DND-41 (cell line): ENCODE results near the gene CFAP299.

Experiments
- ATAC-seq: fragments of 200-7000 bp; cut with Tn5 transposase; 3 replicates; pipeline ENCODE4 v1.9.1; 2021; ENCODE audit warnings: low read depth; ENCODE audit not compliant: insufficient read depth
- DNase-seq: peaks from one replicate; pipeline ENCODE4 v3.0.0-alpha.2; 2020
- H2AFZ ChIP-seq: 2 replicates; pipeline ENCODE4 v1.6.0; 2012; ENCODE audit warnings: low read depth, low read length
- H3K27ac ChIP-seq: 2 replicates; pipeline ENCODE4 v1.5.1; 2012; ENCODE audit warnings: low read length, inconsistent platforms
- H3K27me3 ChIP-seq: fragments of 200-600 bp; sonication (generic); 2 replicates; pipeline ENCODE4 v1.6.0; 2012; ENCODE audit warnings: low read length, mild to moderate bottlenecking, inconsistent platforms; ENCODE audit not compliant: insufficient read depth, poor library complexity
- H3K36me3 ChIP-seq: 2 replicates; pipeline ENCODE4 v1.5.1; 2012; ENCODE audit warnings: low read length, inconsistent platforms; ENCODE audit not compliant: insufficient read depth
- H3K4me1 ChIP-seq: 2 replicates; pipeline ENCODE4 v1.5.1; 2012; ENCODE audit warnings: mild to moderate bottlenecking, low read length; ENCODE audit not compliant: insufficient read depth
- H3K4me2 ChIP-seq: 2 replicates; pipeline ENCODE4 v1.6.0; 2012; ENCODE audit warnings: mild to moderate bottlenecking, moderate library complexity, low read length, inconsistent platforms; ENCODE audit not compliant: insufficient read depth
- H3K4me3 ChIP-seq, 2 experiments: fragments of 200-600 bp in 1 of 2; shearing (Covaris generic) in 1 of 2; 2 replicates each; pipeline ENCODE4 v1.5.1; 2012 to 2016; ENCODE audit warnings: inconsistent platforms in 2 of 2, low read length in 2 of 2, mild to moderate bottlenecking in 2 of 2, low read depth in 1 of 2, moderate library complexity in 1 of 2
- H3K79me2 ChIP-seq: 2 replicates; pipeline ENCODE4 v1.6.0; 2012; ENCODE audit warnings: low read length, inconsistent platforms; ENCODE audit not compliant: insufficient read depth
- H3K9ac ChIP-seq: 2 replicates; pipeline ENCODE4 v1.6.0; 2012; ENCODE audit warnings: low read depth, mild to moderate bottlenecking, inconsistent platforms, low read length, moderate library complexity
- H3K9me3 ChIP-seq: 2 replicates; pipeline ENCODE4 v1.5.1; 2012; ENCODE audit warnings: low read length, moderate library complexity, mild to moderate bottlenecking, inconsistent platforms; ENCODE audit not compliant: insufficient read depth, severe bottlenecking
- H4K20me1 ChIP-seq: 2 replicates; pipeline ENCODE4 v1.6.0; 2012; ENCODE audit warnings: low read length; ENCODE audit not compliant: insufficient read depth
- EZH2 ChIP-seq: IDR thresholded peaks from 3 replicates; pipeline ENCODE4 v1.6.1; 2012; ENCODE audit warnings: borderline replicate concordance, low read depth, mild to moderate bottlenecking, moderate library complexity, low read length, inconsistent platforms; ENCODE audit not compliant: severe bottlenecking
- TF ChIP-seq, protein P1 (sequence below): IDR thresholded peaks from 2 replicates; pipeline ENCODE4 v1.5.1; 2012; ENCODE audit warnings: borderline replicate concordance, low read length, moderate library complexity, mild to moderate bottlenecking; ENCODE audit not compliant: poor library complexity, severe bottlenecking; ENCODE audit errors: extremely low read depth

The CFAP299 gene

DNA sequence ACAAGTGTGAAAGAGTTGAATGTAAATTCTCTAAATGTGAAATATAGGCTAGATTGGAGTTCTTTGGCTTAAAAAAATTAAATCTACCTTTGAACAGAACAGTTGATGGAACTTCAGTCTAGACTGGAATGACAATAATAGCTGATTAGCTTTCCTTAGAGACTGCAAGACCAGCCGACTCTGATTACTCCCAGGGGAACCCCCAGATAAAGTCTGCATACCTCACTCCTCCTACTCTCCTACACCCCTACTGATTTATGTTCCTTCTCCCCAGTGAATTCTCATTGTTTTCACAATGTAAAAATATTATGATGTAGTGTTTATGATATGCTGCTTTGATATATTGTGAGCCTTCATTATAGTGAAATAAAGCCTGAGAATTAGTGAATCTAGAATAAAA, 241.3 kb downstream of the CFAP299 start:
- Histone ChIP-seq H3K79me2 (no peaks in the 10 kb centered on the region), H3K4me3 (no peak overlapping the region), H3K27me3 (no peaks in the 10 kb centered on the region), H3K4me1 (no peaks in the 10 kb centered on the region), H3K9me3 (no peaks in the 10 kb centered on the region), H2AFZ (no peak overlapping the region), H3K36me3 (no peaks in the 10 kb centered on the region), H4K20me1 (no peaks in the 10 kb centered on the region), H3K4me2 (no peak overlapping the region), H3K27ac (no peak overlapping the region), H3K9ac (no peak overlapping the region)
- DNase-seq (no peak), ATAC-seq (no peak)
- TF ChIP-seq, protein P1, sequence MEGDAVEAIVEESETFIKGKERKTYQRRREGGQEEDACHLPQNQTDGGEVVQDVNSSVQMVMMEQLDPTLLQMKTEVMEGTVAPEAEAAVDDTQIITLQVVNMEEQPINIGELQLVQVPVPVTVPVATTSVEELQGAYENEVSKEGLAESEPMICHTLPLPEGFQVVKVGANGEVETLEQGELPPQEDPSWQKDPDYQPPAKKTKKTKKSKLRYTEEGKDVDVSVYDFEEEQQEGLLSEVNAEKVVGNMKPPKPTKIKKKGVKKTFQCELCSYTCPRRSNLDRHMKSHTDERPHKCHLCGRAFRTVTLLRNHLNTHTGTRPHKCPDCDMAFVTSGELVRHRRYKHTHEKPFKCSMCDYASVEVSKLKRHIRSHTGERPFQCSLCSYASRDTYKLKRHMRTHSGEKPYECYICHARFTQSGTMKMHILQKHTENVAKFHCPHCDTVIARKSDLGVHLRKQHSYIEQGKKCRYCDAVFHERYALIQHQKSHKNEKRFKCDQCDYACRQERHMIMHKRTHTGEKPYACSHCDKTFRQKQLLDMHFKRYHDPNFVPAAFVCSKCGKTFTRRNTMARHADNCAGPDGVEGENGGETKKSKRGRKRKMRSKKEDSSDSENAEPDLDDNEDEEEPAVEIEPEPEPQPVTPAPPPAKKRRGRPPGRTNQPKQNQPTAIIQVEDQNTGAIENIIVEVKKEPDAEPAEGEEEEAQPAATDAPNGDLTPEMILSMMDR: no peak
- no peak for TF ChIP-seq EZH2

DNA sequence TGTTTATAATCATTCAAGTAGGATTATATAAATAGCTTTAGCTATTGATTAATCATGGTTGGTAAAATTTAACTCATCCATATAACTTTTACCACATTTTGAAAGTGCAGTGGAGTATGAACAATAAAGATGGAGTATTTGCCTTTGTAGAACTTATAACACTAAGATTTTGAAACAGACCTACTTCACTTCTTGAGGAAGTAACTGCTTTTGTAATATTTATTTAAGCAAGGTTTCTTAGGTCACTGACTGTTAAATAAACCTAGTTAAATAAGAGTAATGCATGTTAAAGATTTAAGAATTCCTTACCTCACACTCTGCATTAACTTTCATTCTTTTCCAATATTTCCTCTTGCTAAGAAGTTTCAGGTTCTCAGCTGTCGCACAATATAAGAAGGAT, 242.5 kb downstream of the CFAP299 start:
- no peaks in the 10 kb centered on the region for H3K9me3 ChIP-seq
- H3K9ac ChIP-seq: no peak overlapping the region
- no peak overlapping the region for H2AFZ ChIP-seq
- no peaks in the 10 kb centered on the region for H4K20me1 ChIP-seq
- ATAC-seq: no peak
- no peaks in the 10 kb centered on the region for H3K79me2 ChIP-seq
- TF ChIP-seq, protein P1: no peak
- TF ChIP-seq EZH2: no peak
- H3K4me2 ChIP-seq: no peak overlapping the region
- no peaks in the 10 kb centered on the region for H3K27me3 ChIP-seq
- H3K36me3 ChIP-seq: no peaks in the 10 kb centered on the region
- H3K4me3 ChIP-seq: no peak overlapping the region
- H3K27ac ChIP-seq: no peak overlapping the region
- H3K4me1 ChIP-seq: no peaks in the 10 kb centered on the region
- no peak for DNase-seq

- Histone ChIP-seq H3K79me2 (no peaks in the 10 kb centered on the region), H3K4me3 (no peak overlapping the region), H3K27me3 (no peaks in the 10 kb centered on the region), H3K9me3 (no peaks in the 10 kb centered on the region), H3K36me3 (no peaks in the 10 kb centered on the region), H3K4me2 (no peak overlapping the region), H2AFZ (no peak overlapping the region), H3K9ac (no peak overlapping the region), H4K20me1 (no peaks in the 10 kb centered on the region), H3K27ac (no peak overlapping the region), H3K4me1 (no peaks in the 10 kb centered on the region)
- DNase-seq (no peak), ATAC-seq (no peak)
- no peak for TF ChIP-seq EZH2
- TF ChIP-seq, protein P1: no peak
Observed at GRCh38 chr4:80585542-80585941, 250.0 kb downstream of the CFAP299 start.

- no peak for DNase-seq
Observed at GRCh38 chr4:80586716-80587115, 251.2 kb downstream of the CFAP299 start.

More at GRCh38 chr4:80586716-80587115, 251.2 kb downstream of the CFAP299 start:
- no peak for ATAC-seq
- Histone ChIP-seq H3K4me2 (no peak overlapping the region), H3K4me3 (no peak overlapping the region), H3K27me3 (no peaks in the 10 kb centered on the region), H3K4me1 (no peaks in the 10 kb centered on the region), H3K36me3 (no peaks in the 10 kb centered on the region), H2AFZ (no peak overlapping the region), H3K79me2 (no peaks in the 10 kb centered on the region), H4K20me1 (no peaks in the 10 kb centered on the region), H3K27ac (no peak overlapping the region), H3K9me3 (no peaks in the 10 kb centered on the region), H3K9ac (no peak overlapping the region)
- TF ChIP-seq, protein P1: no peak
- no peak for TF ChIP-seq EZH2
